GM12878 (cell line): ENCODE measurements around the gene KATNB1.

ENCODE experiments used
- POLR2A ChIP-seq: IDR thresholded peaks from 2 replicates; pipeline ENCODE4 v1.6.1; 2011; ENCODE audit warnings: low read depth, mild to moderate bottlenecking, low read length
- SMC3 ChIP-seq: IDR thresholded peaks from 2 replicates; pipeline ENCODE4 v1.6.1; 2011; ENCODE audit warnings: low read length, improper control_type of control experiment, borderline replicate concordance
- STAT3 ChIP-seq: IDR thresholded peaks from 2 replicates; pipeline ENCODE4 v1.6.1; 2011; ENCODE audit warnings: low read depth, low read length, improper control_type of control experiment
- TF ChIP-seq, protein P1 (sequence below), 3 experiments: IDR thresholded peaks in 2 of 3; conservative IDR thresholded peaks in 1 of 3; 2 replicates each; pipeline ENCODE4 v1.5.1; 2011; ENCODE audit warnings: low read depth in 3 of 3, low read length in 3 of 3, mild to moderate bottlenecking in 3 of 3, control low read depth in 2 of 3, moderate library complexity in 2 of 3, inconsistent platforms in 1 of 3, mixed read lengths in 1 of 3; ENCODE audit not compliant: control insufficient read depth in 2 of 3, insufficient read depth in 1 of 3; ENCODE audit errors: extremely low read depth in 1 of 3
- TF ChIP-seq, protein P2 (sequence below): IDR thresholded peaks from 2 replicates; pipeline ENCODE4 v1.6.1; 2011; ENCODE audit warnings: mild to moderate bottlenecking, low read depth, low read length, moderate library complexity; ENCODE audit not compliant: insufficient replicate concordance

DNA sequence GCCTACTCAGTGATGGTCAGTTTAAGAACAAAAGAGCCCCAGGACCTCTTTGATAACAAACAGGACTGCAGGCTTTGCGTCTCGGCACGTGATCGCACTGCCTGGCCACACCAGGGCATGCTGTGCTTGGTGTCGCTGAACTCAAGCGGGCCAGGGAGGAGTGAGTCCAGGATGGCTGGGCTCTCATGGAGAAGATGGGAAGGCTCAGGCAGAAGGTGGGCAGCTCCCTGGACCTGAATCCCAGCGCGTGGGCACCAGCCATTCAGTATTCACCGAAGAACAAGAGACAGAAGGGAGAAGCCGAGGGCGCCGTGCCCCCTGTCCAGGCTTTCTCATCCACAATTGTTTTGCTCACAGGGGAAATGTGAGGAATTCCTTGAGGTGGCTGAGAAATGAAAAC lies 11.9 kb downstream of the KATNB1 start:
- TF ChIP-seq, protein P1, sequence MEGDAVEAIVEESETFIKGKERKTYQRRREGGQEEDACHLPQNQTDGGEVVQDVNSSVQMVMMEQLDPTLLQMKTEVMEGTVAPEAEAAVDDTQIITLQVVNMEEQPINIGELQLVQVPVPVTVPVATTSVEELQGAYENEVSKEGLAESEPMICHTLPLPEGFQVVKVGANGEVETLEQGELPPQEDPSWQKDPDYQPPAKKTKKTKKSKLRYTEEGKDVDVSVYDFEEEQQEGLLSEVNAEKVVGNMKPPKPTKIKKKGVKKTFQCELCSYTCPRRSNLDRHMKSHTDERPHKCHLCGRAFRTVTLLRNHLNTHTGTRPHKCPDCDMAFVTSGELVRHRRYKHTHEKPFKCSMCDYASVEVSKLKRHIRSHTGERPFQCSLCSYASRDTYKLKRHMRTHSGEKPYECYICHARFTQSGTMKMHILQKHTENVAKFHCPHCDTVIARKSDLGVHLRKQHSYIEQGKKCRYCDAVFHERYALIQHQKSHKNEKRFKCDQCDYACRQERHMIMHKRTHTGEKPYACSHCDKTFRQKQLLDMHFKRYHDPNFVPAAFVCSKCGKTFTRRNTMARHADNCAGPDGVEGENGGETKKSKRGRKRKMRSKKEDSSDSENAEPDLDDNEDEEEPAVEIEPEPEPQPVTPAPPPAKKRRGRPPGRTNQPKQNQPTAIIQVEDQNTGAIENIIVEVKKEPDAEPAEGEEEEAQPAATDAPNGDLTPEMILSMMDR (IDR thresholded peaks at IDR 0.05 in 2 of 3, conservative IDR thresholded peaks at IDR 0.05 in 1 of 3; ENCODE audit: control insufficient read depth in 2 of 3, extremely low read depth in 1 of 3, insufficient read depth in 1 of 3, low read depth in 3 of 3, low read length in 3 of 3) = no peak
- TF ChIP-seq, protein P2, sequence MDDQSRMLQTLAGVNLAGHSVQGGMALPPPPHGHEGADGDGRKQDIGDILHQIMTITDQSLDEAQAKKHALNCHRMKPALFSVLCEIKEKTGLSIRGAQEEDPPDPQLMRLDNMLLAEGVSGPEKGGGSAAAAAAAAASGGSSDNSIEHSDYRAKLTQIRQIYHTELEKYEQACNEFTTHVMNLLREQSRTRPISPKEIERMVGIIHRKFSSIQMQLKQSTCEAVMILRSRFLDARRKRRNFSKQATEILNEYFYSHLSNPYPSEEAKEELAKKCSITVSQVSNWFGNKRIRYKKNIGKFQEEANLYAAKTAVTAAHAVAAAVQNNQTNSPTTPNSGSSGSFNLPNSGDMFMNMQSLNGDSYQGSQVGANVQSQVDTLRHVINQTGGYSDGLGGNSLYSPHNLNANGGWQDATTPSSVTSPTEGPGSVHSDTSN = no peak
- TF ChIP-seq SMC3 = no peak
- TF ChIP-seq STAT3 = no peak
- TF ChIP-seq POLR2A = no peak
